HG02571 (cell line): ENCODE data around the gene C1orf141.
"Not testable (repeated sequence)": the region's sequence is repeated elsewhere in the genome, so short reads cannot be mapped to it uniquely, and the experiment has no call there.

ENCODE experiments used
- ATAC-seq: cut with Tn5 transposase; IDR thresholded peaks from one replicate; pipeline ENCODE4 v1.9.1; 2021; ENCODE audit warnings: mild to moderate bottlenecking, moderate library complexity; ENCODE audit not compliant: unreplicated experiment

C1orf141 gene

GRCh38 chr1:67134695-67135094 is at the start of gene C1orf141:
Gene C1orf141 (minus strand): TSS chr1:67134970. CDS start chr1:67127240, 7,730 bp downstream.
- no peak for ATAC-seq

DNA sequence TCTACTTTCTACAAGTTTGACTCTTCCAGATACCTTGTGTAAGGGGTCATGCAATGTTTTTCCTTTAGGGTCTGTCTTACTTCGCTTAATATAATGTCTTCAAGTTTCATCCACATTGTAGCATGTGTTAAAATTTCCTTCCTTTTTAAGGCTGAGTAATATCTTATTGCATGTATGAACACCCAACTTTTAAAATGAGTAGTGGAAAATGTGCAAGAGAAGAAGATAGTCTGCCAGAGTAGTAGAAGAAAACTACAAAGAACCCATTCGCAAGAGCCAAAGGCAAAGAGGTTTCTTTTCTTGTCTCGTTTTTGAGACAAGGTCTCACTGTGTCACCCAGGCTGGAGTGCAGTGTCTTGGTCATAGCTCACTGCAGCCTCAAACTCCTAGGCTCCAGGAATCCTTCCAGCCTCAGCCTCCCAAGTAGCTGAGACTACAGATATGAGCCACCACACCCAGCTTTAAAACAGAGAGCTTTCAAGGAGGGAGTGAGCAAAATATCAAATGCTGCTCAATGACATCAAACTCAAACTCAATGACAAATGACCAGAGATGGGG is 40.8 kb upstream of the C1orf141 start:
- ATAC-seq = no peak

GRCh38 chr1:67174716-67175284 is 40.0 kb upstream of the C1orf141 start:
- peak; percentile 55 for ATAC-seq

DNA sequence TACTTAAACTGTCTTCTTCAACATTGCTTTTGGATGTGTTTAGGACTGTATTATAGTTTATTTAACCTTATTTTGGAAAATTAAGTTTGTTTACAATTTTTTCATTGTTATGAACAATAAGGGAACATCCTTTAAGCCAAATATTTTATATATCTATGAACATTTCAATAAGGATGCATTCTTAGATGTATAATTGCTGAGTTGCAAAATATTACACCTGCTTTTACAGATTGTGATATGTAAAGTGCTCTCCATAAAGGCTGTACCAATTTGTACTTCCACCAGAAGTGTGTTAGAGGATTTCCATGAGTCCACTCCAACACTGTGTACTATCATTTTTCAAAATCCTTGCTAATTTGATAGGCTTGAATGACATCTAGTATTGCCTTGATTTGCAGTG is 39.2 kb upstream of the C1orf141 start:
- ATAC-seq = no peak

DNA sequence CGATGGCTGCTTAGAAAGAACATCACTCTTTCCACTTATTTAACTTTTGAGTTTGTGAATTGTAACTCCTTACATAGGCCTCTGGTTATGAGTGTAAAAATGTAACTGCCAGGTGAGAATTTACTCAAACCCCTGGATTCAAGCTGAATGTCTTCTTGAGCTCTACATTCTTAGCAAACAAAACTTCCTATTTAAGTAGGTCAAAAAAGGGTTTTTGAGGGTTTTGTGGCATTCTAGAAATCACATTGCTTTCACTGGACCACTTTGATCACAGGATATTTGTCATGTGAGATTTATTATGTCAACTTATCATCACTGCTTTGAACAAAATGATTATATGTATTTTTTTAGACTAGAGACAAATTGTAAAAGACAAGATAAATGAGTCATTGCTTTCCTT is 37.2 kb upstream of the C1orf141 start:
- ATAC-seq = no peak

- ATAC-seq = no peak
These were observed 36.8 kb upstream of the C1orf141 start for GRCh38 chr1:67171574-67171955.

- no peak for ATAC-seq
These were observed 36.2 kb upstream of the C1orf141 start for GRCh38 chr1:67170751-67171573.

DNA sequence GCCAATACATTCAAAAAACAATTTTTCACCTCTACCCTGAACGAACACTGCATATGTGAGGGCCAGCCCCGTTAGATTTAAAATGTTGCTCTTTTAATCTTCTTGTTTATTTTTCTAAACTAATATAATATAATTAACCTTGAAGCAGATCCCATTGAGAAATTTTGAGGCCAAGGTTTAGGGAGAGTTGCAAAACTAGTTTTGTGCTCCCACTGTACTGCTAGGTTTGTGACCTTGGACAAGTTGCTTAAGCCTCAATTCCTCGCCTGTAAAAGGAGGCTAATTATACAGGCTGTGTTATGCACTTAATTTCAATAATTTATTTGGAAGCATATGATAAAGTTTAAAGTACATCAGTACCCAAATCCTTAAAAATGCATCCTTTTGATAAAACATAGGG is 35.2 kb upstream of the C1orf141 start:
- ATAC-seq = no peak

DNA sequence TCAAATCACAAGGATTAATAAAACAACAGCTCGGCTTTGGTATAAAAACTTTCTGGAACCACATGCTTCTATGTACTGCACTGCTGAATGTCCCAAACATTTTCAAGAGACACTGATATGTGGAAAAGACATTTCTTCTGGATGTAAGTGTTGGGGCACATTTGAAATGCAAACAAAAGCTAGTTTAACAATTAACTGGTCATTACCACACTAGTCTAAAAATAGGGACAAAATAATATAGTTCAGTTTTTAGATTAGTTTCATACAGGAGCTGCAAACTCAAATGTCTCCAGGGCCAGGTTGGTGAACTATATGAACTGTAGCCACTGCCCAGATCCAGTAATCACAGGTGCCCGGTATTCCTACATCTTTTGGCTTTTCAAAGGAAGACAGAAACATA is 34.7 kb upstream of the C1orf141 start:
- no peak for ATAC-seq

GRCh38 chr1:67166196-67166595 is 31.4 kb upstream of the C1orf141 start, which contains the start of gene IL23R:
Gene IL23R (plus strand): TSS chr1:67166454. CDS start chr1:67168121, 1,667 bp downstream.
- peak; percentile 78 for ATAC-seq

DNA sequence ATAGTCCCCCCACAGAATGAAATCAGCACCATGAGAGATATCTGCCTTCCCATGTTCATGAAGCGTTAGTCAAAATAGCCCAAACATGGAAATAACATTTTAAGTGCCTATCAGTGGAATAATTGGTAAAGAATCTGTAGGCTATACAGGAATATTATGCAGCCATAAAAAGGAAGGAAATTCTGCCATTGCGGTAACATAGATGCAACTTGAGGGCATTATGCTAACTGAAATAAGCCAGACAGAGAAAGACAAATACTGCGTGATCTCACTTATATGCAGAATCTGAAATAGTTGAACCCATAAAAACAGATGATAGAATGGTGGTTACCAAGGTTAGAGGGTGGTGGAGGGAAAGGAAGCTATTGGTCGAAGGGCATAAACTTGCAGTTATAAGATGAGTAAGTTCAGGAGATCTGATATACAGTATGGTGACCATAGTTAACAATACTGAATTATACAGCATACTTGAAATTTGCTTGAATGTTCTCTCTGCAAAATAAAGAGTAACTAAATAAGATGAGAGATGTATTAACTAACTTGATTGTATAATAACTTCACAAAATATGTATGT is 30.8 kb upstream of the C1orf141 start:
- ATAC-seq = no peak

DNA sequence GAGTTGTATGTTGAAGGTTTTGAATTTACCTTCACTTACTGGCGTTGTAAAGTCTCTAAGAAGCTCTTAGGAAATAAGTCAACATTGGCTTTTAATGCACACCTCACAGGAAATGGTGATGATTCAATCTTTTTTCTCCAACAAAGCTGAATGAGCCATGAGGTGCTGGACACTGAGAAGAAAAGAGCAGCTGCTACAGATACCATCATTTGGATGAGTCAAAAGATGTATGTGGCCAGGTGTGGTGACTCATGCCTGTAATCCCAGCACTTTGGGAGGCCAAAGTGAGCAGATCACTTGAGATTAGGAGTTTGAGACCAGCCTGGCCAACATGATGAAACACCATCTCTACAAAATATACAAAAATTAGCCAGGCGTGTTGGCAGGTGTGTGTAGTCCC is 28.2 kb upstream of the C1orf141 start:
- no peak for ATAC-seq

DNA sequence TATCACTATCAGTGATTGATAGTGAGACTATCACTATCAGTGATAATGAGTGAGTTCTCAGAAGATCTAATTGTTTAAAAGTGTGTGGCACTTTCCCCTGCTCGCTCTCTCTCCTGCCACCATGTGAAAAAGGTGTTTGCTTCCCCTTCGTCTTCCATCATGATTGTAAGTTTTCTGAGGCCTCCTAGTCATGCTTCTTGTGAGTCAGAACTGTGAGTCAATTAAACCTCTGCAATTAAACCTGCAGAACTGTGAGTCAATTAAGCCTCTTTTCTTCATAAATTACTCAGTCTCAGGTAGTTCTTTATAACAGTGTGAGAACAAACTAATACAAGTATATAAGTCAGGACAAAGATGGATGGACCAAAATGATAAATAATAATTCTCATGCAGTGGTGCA is 24.5 kb upstream of the C1orf141 start:
- no peak for ATAC-seq

DNA sequence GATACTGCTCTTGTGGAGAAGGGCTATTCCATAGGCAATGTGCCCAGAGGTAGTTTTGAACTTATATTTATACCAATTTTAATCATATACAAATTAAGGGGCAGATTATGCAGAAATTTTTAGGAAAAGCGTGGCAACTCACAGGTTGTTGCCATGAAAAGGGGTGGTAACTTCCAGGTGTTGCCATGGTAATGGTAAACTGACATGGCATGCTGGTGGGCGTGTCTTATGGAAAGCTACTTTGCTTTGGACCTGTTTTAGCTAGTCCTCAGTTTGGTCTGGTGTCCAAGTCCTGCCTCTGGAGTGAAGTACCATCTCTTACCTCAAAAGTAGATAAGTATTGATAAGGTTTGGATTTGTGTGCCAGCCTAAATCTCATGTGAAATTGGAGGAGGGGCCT is 23.6 kb upstream of the C1orf141 start:
- ATAC-seq = no peak

GRCh38 chr1:67150931-67151330 is 16.2 kb upstream of the C1orf141 start:
- no peak for ATAC-seq

DNA sequence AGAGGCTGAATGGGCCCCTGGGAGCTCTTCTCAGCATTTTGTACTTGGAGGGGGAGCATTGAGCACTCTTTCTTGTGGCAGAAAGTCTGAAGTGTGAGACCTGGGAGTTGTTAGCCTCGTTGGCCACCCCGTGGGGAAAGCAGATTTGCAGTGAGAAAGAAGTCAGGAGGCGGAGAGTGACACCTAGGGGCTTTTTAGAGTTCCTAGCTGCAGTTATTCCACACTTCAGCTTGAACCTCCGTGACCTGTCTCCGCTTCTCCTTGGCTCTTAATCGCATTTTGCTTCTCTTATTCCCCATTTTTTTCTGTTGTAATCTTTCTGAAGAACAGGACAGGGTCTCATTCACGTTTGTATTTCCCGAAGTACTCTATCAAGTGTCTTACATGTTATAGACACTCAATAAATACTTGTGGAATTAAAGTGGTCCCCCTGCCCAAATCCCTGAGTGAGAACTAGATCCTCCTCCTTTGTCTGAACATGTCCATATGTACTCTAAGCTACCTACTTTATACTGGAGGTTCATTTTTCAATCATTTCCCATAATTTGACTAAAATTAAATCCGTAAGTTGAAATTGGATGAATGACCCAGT is 14.5 kb upstream of the C1orf141 start:
- peak; percentile 89 for ATAC-seq

- ATAC-seq = no peak
These were observed 13.9 kb upstream of the C1orf141 start for GRCh38 chr1:67148516-67149178.

DNA sequence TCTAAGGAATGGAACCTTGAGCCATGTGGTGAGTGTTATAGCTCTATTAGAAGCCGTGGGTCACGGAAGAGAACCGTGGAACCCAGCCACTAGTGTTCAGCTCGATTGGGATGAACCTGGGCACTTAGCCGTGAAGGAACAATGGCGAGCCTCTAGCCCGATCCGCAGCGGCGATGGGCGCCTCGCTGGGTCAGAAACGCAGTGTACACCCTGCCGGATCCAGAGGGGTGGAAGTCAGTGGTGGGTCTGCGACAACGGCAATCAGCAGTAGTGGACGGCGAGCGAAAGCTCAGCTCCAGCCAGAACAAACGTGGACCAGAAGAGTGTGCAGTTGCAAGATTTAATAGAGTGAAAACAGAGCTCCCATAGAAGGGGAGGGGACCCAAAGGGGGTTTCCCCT is 13.2 kb upstream of the C1orf141 start:
- ATAC-seq = not testable (repeated sequence)

DNA sequence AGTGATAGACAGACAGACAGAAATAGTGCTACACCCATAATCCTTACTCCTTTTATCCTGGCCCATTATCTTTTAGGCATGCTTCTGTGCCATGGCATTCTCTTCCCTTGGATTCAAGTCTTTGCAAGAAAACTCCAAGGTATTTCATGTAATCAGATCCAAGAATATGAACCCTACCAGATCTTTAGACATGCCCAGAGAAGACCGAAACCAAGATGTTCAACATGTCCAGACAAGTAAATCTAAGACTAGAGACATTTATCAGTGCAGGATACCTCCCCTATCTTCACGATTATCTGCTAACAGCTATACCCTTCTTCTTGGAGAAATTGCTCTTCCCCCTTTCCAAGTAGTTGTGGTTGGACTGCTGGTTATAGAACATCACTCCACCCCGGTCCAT is 11.8 kb upstream of the C1orf141 start:
- no peak for ATAC-seq

- ATAC-seq = no peak
These were observed 11.3 kb upstream of the C1orf141 start for GRCh38 chr1:67146101-67146500.

DNA sequence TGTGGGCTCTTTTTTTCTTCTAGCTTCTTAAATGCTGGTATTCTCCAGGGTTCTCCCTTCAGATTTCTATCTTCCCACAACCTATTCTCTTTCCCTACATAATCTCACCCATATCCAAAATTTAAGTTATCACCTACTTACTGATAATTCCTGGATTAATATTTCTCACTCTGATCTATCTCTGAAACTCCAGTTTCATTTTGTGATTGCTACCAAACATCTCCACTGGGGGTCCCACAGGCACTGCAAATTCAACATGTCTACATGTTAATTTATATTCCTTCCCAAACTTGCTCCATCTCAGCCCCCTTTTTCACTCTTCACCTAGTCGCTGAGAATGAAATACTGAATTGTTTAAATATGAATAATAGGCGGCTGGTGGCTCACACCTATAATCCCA is 9.9 kb upstream of the C1orf141 start:
- ATAC-seq = no peak
